GM21717 (cell line): ENCODE measurements around the gene KIF21B.

Experiments
- ATAC-seq: cut with Tn5 transposase; IDR thresholded peaks from one replicate; pipeline ENCODE4 v1.9.1; 2021; ENCODE audit warnings: mild to moderate bottlenecking, moderate library complexity; ENCODE audit not compliant: unreplicated experiment

The KIF21B gene

GRCh38 chr1:201000391-201000790, 23.1 kb downstream of the KIF21B start:
- no peak for ATAC-seq

- no peak for ATAC-seq
Measured at GRCh38 chr1:200999667-201000066, 23.8 kb downstream of the KIF21B start.

DNA sequence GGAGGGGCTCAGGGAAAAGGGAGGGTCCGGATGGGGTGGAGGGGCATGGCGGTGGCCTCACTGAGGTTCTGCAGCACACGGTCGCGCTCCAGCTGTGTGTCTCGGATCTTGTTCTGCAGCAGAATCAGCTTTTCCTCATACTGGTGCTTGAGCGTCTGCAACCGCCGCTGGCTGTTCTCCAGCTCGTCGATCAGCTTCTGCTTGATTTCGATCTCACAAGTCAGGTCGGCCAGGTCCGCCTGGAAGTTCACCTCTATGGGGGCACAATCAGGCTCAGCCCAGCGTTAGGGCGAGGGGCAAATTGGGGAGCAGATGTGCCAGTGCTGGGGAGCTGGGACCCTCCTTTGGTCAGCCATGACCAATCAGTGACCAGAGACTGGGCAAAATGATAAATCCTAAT, 25.2 kb downstream of the KIF21B start:
- no peak for ATAC-seq

- ATAC-seq, result no peak
Measured at GRCh38 chr1:200992382-200993048, 31.0 kb downstream of the KIF21B start.

- no peak for ATAC-seq
Measured at GRCh38 chr1:200991097-200991614, 32.4 kb downstream of the KIF21B start.

- no peak for ATAC-seq
Measured at GRCh38 chr1:200990114-200990513, 33.4 kb downstream of the KIF21B start.

DNA sequence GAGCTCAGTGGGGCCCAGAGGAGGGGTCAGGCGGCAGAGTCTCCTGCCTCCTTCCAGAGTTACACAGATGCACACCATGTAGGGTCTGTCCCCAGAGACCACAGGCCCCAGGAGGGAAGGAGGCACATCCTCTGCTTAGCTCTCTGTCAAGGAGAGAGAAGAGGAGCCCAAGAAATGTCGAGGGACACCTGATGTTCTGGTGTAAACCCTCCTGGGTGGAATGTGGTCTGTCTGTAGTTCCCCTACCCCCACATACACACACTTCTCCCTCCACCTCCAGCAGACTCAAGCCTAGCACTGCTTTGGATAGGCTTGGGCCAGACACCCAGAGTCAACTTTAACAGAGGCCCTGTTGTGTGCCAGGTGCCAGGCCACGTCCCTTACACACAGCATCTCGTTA, 34.2 kb downstream of the KIF21B start:
- ATAC-seq, result no peak

DNA sequence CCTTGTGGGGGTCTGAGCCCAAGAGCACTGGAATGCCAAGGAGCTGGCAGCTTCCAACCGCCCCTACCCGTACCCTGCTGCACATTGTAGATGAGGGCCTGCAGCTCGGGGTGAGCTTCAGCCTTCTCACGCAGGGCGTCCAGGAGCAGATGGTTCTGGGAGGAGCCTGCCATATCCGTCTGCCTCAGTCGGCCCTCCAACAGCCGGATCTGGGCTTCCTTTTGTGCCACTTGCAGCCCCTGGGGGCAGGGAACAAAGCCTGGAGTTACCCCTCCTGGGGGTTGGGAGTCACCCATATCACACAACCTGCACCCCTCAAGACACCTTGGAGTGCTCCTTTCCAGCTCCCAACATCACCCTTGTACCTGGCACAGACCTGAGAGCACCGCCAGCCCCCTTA, 34.8 kb downstream of the KIF21B start:
- ATAC-seq, result no peak

- no peak for ATAC-seq
Measured at GRCh38 chr1:200985481-200985880, 38.0 kb downstream of the KIF21B start.

DNA sequence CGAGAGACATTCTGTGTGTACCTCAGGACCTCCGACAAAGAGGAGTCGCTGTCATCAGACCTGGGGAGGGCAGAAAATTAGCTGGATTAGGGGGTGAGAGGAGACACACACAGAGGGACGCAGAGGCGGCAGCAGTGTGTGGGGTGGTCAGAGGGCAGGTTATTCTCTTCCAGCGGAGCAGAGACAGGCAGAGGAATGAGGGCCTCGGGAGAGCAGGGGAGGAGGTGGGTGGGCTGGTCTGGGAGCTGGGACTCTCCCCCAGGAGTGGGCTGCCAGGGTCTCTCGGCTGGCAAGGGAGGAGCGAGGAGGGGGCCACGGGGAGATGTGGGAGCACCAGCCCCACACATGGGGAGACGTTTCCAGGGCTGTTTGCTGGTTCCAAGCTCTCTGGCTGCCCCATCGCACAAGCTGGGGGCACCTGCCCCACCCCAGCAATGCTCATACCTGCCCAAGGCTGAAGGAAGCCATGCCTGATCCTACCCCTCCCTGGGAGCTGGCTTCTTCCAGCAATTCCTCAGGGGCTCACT, 40.4 kb downstream of the KIF21B start:
- ATAC-seq, result no peak

DNA sequence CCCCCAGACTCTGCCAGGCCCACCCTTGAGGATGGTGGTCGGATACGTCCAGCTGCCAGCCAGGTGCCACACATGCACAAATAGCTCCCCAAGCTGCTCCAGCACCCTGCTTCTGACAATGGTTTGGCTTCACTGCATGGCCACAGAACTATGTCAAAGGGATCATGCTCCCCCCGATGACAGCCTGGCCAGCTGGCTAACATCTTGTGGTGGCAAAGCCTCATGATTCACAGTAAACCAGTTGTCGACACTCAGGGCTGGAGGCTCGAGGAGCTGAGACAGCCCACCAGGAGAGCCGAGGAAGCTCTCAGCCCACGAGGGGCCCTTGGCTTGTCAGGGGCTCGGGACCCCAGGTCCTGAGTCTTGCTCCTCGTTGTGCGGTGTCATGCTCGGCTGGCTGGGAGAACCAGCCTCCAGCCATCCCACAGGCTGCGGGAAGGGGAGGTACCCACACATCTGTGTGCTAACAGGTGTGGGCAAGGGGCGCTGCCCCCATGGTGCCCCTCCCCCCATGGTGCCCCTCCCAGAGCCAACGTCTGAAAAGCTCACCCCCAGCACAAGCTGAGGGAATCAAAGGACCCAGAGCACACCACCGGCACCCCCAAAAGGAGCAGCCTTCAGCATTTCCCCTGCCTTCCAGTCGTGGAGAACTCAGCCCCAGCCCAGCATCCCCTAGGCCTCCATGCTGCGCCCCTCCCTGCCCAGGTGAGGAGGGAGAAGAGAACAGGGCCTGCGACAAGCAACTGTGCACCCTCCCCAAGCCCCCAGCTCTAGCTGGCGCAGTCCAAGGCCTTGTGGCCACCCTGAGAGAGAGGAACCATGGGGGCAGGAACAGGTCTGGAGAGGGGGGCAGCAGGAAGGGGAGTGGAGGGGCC, 41.2 kb downstream of the KIF21B start:
- ATAC-seq, result no peak

DNA sequence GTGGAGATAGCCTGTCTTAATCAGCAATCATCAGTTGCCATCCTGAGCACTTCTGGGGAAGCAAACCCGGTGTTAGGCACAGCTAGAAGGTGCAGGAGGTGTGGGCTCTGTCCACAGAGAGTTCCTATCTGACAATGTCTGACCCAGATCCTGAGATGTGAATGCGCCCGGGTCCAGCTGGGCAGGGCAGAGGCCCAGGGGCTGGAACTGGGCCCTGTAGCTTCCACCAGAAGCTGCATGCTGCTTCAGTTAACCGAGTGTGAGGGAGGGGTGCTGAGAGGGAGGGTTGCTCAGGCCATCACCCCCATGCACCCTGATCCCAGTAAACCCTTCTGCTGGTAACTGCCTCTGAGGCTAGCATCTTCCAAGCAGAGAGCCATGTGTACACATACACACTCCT, 42.2 kb downstream of the KIF21B start:
- ATAC-seq, result no peak

- ATAC-seq, result no peak
Measured at GRCh38 chr1:200980873-200981272, 42.6 kb downstream of the KIF21B start.

DNA sequence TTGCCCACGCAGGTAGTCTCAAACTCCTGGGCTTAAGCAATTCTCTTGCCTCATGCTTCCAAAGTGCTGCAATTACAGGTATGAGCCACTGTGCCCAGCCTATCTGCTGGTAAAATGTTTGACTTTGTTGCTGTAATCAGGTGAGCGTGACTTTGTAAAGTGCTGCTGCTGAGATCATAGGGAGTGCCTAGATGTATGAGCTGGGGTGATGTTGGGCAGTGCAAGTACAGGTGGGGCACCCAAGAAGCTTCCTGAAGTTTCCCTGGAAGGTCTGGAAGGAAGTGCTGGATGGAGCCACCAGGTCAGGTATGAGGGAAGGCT, 43.1 kb downstream of the KIF21B start:
- no peak for ATAC-seq

DNA sequence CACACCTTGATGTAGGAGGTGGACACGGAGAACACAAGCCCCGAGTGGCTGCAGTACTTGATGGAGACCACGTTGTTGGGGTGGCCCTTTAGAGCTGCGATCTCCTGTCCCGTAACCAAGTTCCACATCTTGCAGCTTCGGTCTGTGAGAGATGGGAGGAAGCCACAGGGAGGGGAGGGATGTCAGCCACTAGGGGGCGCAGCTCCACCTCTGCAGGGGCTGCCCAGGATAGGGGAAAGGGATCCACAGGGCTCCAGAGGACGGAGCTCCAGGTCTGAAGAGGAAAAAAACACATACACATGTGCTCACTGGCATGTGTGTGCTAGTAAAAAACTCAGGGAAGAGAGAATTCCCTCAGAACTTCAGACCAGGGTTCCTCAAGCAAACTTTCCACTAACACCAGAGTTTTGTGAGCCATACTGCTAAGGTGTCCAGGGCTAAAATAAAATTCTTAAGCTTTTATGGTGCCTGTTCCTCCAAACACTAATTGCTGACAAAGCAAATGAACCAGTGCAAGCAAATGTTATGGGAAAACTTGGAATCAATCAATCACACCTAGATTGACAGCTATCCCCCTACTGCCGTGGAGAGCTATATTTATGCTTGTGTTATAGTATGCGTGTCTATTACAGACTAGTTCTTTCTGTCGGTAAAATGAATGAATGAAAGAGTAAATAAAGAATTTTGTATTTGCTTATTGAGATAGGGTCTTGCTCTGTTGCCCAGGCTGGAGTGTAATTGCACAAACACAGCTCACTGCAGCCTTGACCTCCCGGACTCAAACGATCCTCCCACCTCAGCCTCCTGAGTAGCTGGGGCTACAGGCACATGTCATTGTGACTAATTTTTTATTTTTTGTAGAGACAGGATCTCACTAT, 43.7 kb downstream of the KIF21B start:
- ATAC-seq, result no peak

DNA sequence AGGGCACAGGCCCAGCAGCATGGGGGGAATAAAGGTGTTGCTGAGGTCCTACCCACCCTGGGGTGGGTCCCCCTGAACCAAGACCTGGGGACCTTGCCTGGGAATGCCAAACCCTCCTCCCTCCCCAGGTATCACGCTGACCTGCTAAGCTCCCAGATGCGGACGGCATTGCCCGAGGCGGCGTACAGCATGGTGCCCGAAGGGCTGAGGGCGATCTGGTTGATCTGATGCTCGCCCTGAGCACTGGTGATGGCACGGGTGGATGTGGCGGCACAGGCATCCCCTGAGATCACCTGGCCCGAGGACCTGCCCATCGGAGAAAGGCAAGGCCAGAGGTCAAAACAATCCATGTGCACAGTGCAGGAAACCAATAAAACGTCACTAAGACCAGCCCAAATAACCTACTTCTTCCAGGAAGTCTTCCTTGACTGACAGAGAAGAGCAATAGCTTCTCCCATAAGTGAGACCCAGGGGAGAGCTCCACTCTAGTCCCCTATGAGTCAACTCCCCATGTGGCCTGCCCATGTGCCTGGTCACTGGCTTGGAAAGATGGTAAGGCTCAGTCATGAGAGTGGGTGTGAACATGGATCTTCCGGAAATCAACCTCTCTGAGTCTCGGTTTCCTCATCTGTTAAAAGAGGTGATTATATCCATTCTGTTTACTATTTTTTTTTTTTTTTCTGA, 46.3 kb downstream of the KIF21B start:
- no peak for ATAC-seq

DNA sequence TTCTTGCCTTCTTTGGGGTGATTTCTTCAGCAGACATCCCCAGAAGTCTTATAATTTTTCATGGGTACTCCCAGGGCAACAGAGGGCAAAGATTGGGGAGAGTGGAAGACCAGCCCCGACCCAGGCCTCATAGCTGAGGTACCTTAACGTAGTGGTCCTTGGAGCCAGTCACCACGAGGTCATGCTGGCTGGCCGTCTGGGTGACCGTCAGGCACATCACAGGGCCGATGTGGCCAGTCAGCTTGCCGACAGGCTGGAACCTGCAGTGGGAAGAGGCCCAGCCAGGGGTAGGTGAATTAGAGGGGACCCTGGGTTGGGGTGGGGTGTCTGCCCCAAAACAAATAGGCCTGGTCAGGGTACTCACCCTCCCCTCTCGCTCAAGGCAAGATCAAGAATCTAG, 46.9 kb downstream of the KIF21B start:
- ATAC-seq, result no peak

DNA sequence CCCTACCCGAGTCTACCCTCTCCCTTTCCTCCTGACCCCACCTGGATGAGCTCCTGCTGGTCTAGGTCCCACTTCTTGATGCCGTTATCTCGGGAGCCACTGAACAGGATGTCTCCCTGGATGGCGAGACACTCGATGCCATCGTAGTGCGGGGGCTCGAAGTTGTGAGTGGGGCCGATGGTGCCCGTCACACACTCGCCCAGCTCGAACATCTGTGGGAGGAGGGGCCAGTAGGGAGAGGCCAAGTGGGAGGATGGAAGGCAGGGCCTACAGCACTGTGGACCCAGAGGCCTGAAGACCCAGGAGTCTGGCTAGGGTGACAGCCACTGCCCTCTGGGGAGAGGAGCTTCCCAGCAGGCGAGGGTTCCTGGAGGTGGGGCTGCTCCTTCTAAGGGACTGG, 48.1 kb downstream of the KIF21B start:
- no peak for ATAC-seq

GRCh38 chr1:200974711-200975110, 48.8 kb downstream of the KIF21B start:
- ATAC-seq, result no peak

GRCh38 chr1:200973937-200974657, 49.4 kb downstream of the KIF21B start:
- no peak for ATAC-seq
